ENCODE measurements around the gene KLHL3. TPM values are rescaled to one million over a fixed set of nuclear protein-coding genes. Genes with fewer than 3 reads are reported as not detected.

Gene KLHL3
- total and polyA plus RNA-seq, 7 experiments from 2014 or later: 4.6 to 47.3 (median 17.8) TPM

GRCh38 chr5:137669811-137670210 is 66.1 kb downstream of the KLHL3 start:
- intact Hi-C loops (cut with micrococcal nuclease): loop anchor here in 1 of 2 donors (10.0 kb wide), 1 partner anchor 365 kb away; the partner anchor contains the start of gene FAM13B
- CTCF ChIA-PET: interaction anchor here (1.4 to 2.1 kb wide), 3 partner anchors 9 to 72 kb away, joined by 4 to 14 read pairs (median 5); no protein-coding TSS in a partner anchor
- no peaks in the 10 kb centered on the region for H3K9me3 Mint-ChIP-seq
- Histone ChIP-seq H3K27ac (ENCODE audit: low read depth, low read length) (no peak overlapping the region), H3K36me3 (ENCODE audit: control insufficient read depth in 2 of 3, insufficient read depth in 3 of 3, low read length in 3 of 3) (peaks cover 0 to 3% (median 0%) of the 10 kb centered on the region in 3 experiments), H3K9me3 (ENCODE audit: control insufficient read depth in 2 of 3, low read length in 3 of 3) (no peaks in the 10 kb centered on the region), H3K27me3 (ENCODE audit: control insufficient read depth in 2 of 2, insufficient read depth in 2 of 2, low read length in 2 of 2) (no peaks in the 10 kb centered on the region), H3K4me3 (ENCODE audit: low read length) (no peak overlapping the region), H3K4me1 (ENCODE audit: control insufficient read depth in 2 of 2, insufficient read depth in 2 of 2, low read length in 2 of 2) (peaks cover 7 to 9% of the 10 kb centered on the region in 2 donors)
- no peak for DNase-seq
- POLR2A ChIA-PET: interaction anchor here (1.2 to 1.8 kb wide), 4 partner anchors 29 to 83 kb away, joined by 3 to 5 read pairs (median 4); no protein-coding TSS in a partner anchor
- no peaks in the 10 kb centered on the region for H3K27me3 Mint-ChIP-seq
- H3K27ac Mint-ChIP-seq: peak overlapping the region in 3 of 9 donors; percentile 12 to 57 (median 25)
- peaks cover 0 to 35% (median 14%) of the 10 kb centered on the region in 5 donors for H3K36me3 Mint-ChIP-seq
- H3K4me1 Mint-ChIP-seq: peaks cover 8 to 33% (median 24%) of the 10 kb centered on the region in 7 donors
- H3K4me3 Mint-ChIP-seq: no peak overlapping the region
- ATAC-seq: no peak

GRCh38 chr5:137668637-137669036 is 67.3 kb downstream of the KLHL3 start:
- H3K27ac Mint-ChIP-seq: peak overlapping the region in 5 of 9 donors; percentile 13 to 65 (median 47)
- POLR2A ChIA-PET: interaction anchor here (0.9 to 1.8 kb wide), 4 partner anchors 27 to 85 kb away, joined by 3 to 5 read pairs (median 4); no protein-coding TSS in a partner anchor

DNA sequence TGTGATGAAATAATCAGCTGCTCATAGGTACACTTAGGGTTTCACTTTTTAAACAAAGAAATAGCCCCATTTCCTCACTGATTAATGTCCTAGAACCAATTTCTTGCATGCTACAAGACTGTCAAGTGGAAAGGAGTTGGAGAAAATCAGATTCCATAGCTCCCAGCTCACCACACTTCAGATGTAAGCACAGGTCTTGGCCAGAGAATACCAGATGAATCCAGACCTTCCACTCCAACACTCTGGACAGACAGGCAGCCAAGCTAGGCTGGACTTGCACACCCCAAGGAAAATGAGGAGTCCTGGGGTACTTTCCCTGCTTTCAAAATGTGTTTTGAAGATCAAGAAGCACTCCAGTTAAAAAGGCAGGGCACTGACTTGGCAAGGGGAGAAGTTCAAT is 68.5 kb downstream of the KLHL3 start:
- H3K4me1 Mint-ChIP-seq: peaks cover 8 to 34% (median 24%) of the 10 kb centered on the region in 7 donors
- DNase-seq (no peak), ATAC-seq (no peak)
- no peak overlapping the region for H3K27ac Mint-ChIP-seq
- H3K9me3 ChIP-seq (ENCODE audit: control insufficient read depth in 2 of 3, low read length in 3 of 3): no peaks in the 10 kb centered on the region
- peaks cover 0 to 3% (median 0%) of the 10 kb centered on the region in 3 experiments for H3K36me3 ChIP-seq (ENCODE audit: control insufficient read depth in 2 of 3, insufficient read depth in 3 of 3, low read length in 3 of 3)
- H3K4me3 ChIP-seq (ENCODE audit: low read length): no peak overlapping the region
- no peaks in the 10 kb centered on the region for H3K9me3 Mint-ChIP-seq
- H3K27me3 Mint-ChIP-seq: no peaks in the 10 kb centered on the region
- intact Hi-C loops (cut with micrococcal nuclease): loop anchor here in 1 of 2 donors (10.0 kb wide), 1 partner anchor 367 kb away; the partner anchor contains the start of gene FAM13B
- H3K36me3 Mint-ChIP-seq: peaks cover 0 to 30% (median 14%) of the 10 kb centered on the region in 5 donors
- CTCF ChIA-PET: interaction anchor here (1.5 to 2.6 kb wide), 5 partner anchors 29 to 79 kb away, joined by 5 to 27 read pairs (median 13); partner anchors contain the start of gene KLHL3
- no peak overlapping the region for H3K27ac ChIP-seq (ENCODE audit: low read depth, low read length)
- no peaks in the 10 kb centered on the region for H3K27me3 ChIP-seq (ENCODE audit: control insufficient read depth in 2 of 2, insufficient read depth in 2 of 2, low read length in 2 of 2)
- peaks cover 7 to 9% of the 10 kb centered on the region in 2 donors for H3K4me1 ChIP-seq (ENCODE audit: control insufficient read depth in 2 of 2, insufficient read depth in 2 of 2, low read length in 2 of 2)
- H3K4me3 Mint-ChIP-seq: no peak overlapping the region
- POLR2A ChIA-PET: interaction anchor here (0.7 to 2.8 kb wide), 6 partner anchors 9 to 86 kb away, joined by 3 to 29 read pairs (median 9); no protein-coding TSS in a partner anchor

More at GRCh38 chr5:137668637-137669036, 67.3 kb downstream of the KLHL3 start:
- no peaks in the 10 kb centered on the region for H3K9me3 ChIP-seq (ENCODE audit: control insufficient read depth in 2 of 3, low read length in 3 of 3)
- CTCF ChIA-PET: interaction anchor here (0.8 to 2.1 kb wide), 4 partner anchors 8 to 73 kb away, joined by 3 to 14 read pairs (median 4); no protein-coding TSS in a partner anchor
- H3K4me3 Mint-ChIP-seq: no peak overlapping the region
- H3K27me3 ChIP-seq (ENCODE audit: control insufficient read depth in 2 of 2, insufficient read depth in 2 of 2, low read length in 2 of 2): no peaks in the 10 kb centered on the region
- no peaks in the 10 kb centered on the region for H3K9me3 Mint-ChIP-seq
- intact Hi-C loops (cut with micrococcal nuclease): loop anchor here in 1 of 2 donors (10.0 kb wide), 1 partner anchor 366 kb away; the partner anchor contains the start of gene FAM13B
- peaks cover 8 to 34% (median 24%) of the 10 kb centered on the region in 7 donors for H3K4me1 Mint-ChIP-seq
- ATAC-seq: no peak
- peaks cover 0 to 32% (median 14%) of the 10 kb centered on the region in 5 donors for H3K36me3 Mint-ChIP-seq
- peaks cover 7 to 9% of the 10 kb centered on the region in 2 donors for H3K4me1 ChIP-seq (ENCODE audit: control insufficient read depth in 2 of 2, insufficient read depth in 2 of 2, low read length in 2 of 2)
- no peaks in the 10 kb centered on the region for H3K27me3 Mint-ChIP-seq
- H3K36me3 ChIP-seq (ENCODE audit: control insufficient read depth in 2 of 3, insufficient read depth in 3 of 3, low read length in 3 of 3): peaks cover 0 to 3% (median 0%) of the 10 kb centered on the region in 3 experiments
- H3K4me3 ChIP-seq (ENCODE audit: low read length): no peak overlapping the region
- no peak for DNase-seq
- H3K27ac ChIP-seq (ENCODE audit: low read depth, low read length): no peak overlapping the region

DNA sequence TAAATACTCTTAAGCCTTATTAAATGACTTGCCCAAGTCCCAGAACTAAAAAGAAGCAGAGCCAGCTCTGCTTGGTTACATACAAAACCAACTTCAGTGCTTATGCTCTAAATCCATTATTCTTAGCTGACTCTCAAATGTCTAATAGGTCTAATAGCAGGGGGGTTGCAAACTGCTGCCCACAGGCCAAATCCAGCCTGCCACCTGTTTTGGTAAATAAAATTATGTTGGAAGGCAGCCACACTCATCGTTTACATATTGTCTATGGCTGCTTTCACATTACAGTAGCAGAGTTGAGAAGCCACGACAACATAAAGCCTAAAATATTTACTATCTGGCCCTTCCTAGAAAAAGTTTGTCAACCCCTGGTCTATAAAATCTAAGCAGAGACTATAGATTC is 69.0 kb downstream of the KLHL3 start:
- H3K27ac Mint-ChIP-seq: peak overlapping the region in 8 of 9 donors; percentile 54 to 91 (median 73)
- Histone ChIP-seq H3K36me3 (ENCODE audit: control insufficient read depth in 2 of 3, insufficient read depth in 3 of 3, low read length in 3 of 3) (peaks cover 0 to 3% (median 0%) of the 10 kb centered on the region in 3 experiments), H3K27me3 (ENCODE audit: control insufficient read depth in 2 of 2, insufficient read depth in 2 of 2, low read length in 2 of 2) (no peaks in the 10 kb centered on the region), H3K9me3 (ENCODE audit: control insufficient read depth in 2 of 3, low read length in 3 of 3) (no peaks in the 10 kb centered on the region), H3K27ac (ENCODE audit: low read depth, low read length) (no peak overlapping the region), H3K4me3 (ENCODE audit: low read length) (no peak overlapping the region), H3K4me1 (ENCODE audit: control insufficient read depth in 2 of 2, insufficient read depth in 2 of 2, low read length in 2 of 2) (peaks cover 7 to 9% of the 10 kb centered on the region in 2 donors)
- H3K4me1 Mint-ChIP-seq: peaks cover 8 to 34% (median 25%) of the 10 kb centered on the region in 7 donors
- H3K27me3 Mint-ChIP-seq: no peaks in the 10 kb centered on the region
- H3K36me3 Mint-ChIP-seq: peaks cover 0 to 32% (median 14%) of the 10 kb centered on the region in 5 donors
- POLR2A ChIA-PET: interaction anchor here (0.6 to 2.8 kb wide), 11 partner anchors 10 to 88 kb away, joined by 3 to 29 read pairs (median 4); partner anchors contain the start of genes HNRNPA0 and KLHL3
- CTCF ChIA-PET: interaction anchor here (0.7 to 2.6 kb wide), 6 partner anchors 24 to 80 kb away, joined by 3 to 27 read pairs (median 9); partner anchors contain the start of gene KLHL3
- no peaks in the 10 kb centered on the region for H3K9me3 Mint-ChIP-seq
- DNase-seq (no peak), ATAC-seq (no peak)
- H3K4me3 Mint-ChIP-seq: peak overlapping the region in 4 of 10 donors; percentile 18 to 56 (median 48)
- intact Hi-C loops (cut with micrococcal nuclease): loop anchor here in 1 of 2 donors (1.0 to 10.0 kb wide), 2 partner anchors 68 to 368 kb away; partner anchors contain the start of gene FAM13B

- H3K4me1 ChIP-seq (ENCODE audit: control insufficient read depth in 2 of 2, insufficient read depth in 2 of 2, low read length in 2 of 2): peaks cover 7 to 9% of the 10 kb centered on the region in 2 donors
- H3K27ac Mint-ChIP-seq: peak overlapping the region; percentile 43 to 91 (median 70)
- H3K36me3 ChIP-seq (ENCODE audit: control insufficient read depth in 2 of 3, insufficient read depth in 3 of 3, low read length in 3 of 3): peaks cover 0 to 6% (median 0%) of the 10 kb centered on the region in 3 experiments
- no peaks in the 10 kb centered on the region for H3K9me3 ChIP-seq (ENCODE audit: control insufficient read depth in 2 of 3, low read length in 3 of 3)
- H3K27ac ChIP-seq (ENCODE audit: low read depth, low read length): peak overlapping the region; percentile 30
- peaks cover 8 to 34% (median 25%) of the 10 kb centered on the region in 7 donors for H3K4me1 Mint-ChIP-seq
- no peaks in the 10 kb centered on the region for H3K27me3 Mint-ChIP-seq
- no peak overlapping the region for H3K4me3 ChIP-seq (ENCODE audit: low read length)
- H3K4me3 Mint-ChIP-seq: peak overlapping the region in 6 of 10 donors; percentile 18 to 56 (median 46)
- ChIA-PET POLR2A (interaction anchor here (0.6 to 2.8 kb wide), 11 partner anchors 12 to 88 kb away, joined by 3 to 29 read pairs (median 4); partner anchors contain the start of genes HNRNPA0 and KLHL3), CTCF (interaction anchor here (0.7 to 2.6 kb wide), 6 partner anchors 24 to 80 kb away, joined by 3 to 27 read pairs (median 9); partner anchors contain the start of gene KLHL3)
- no peaks in the 10 kb centered on the region for H3K9me3 Mint-ChIP-seq
- intact Hi-C loops (cut with micrococcal nuclease): loop anchor here in 1 of 2 donors (1.0 to 10.0 kb wide), 2 partner anchors 69 to 368 kb away; partner anchors contain the start of gene FAM13B
- peaks cover 0 to 30% (median 11%) of the 10 kb centered on the region in 5 donors for H3K36me3 Mint-ChIP-seq
- no peaks in the 10 kb centered on the region for H3K27me3 ChIP-seq (ENCODE audit: control insufficient read depth in 2 of 2, insufficient read depth in 2 of 2, low read length in 2 of 2)
- ATAC-seq (peak; percentile 43), DNase-seq (no peak)
Observed at GRCh38 chr5:137666461-137666850, 69.4 kb downstream of the KLHL3 start.

All from naive thymus-derived CD4-positive, alpha-beta T cell (primary cell).